Keratinocyte (primary cell): ENCODE data around the gene PARD3. TPM values are rescaled to one million over a fixed set of nuclear protein-coding genes. Genes with fewer than 3 reads are reported as not detected.

Source experiments
- DNase-seq: peaks from one replicate; pipeline ENCODE4 v3.0.0-alpha.2; 2011; ENCODE audit warnings: low read depth, missing footprints, low spot score
- FAIRE-seq: peaks from 2 replicates; lab custom pipeline; 2011; peaks lifted over from hg19 to GRCh38; lab: Jason Lieb, UNC
- H2AFZ ChIP-seq: 2 replicates; pipeline ENCODE4 v1.6.0; 2012; ENCODE audit warnings: low read length, control low read depth, inconsistent platforms; ENCODE audit not compliant: control insufficient read depth
- H3K27ac ChIP-seq: 2 replicates; pipeline ENCODE4 v1.5.1; 2011; ENCODE audit warnings: low read length; ENCODE audit not compliant: control insufficient read depth, insufficient read depth
- H3K27me3 ChIP-seq: 3 replicates; pipeline ENCODE4 v1.6.0; 2011; ENCODE audit warnings: low read length; ENCODE audit not compliant: control insufficient read depth, insufficient read depth; ENCODE audit errors: extremely low read depth
- H3K36me3 ChIP-seq, 2 experiments: 2 replicates in 1 of 2; 3 replicates in 1 of 2; pipeline ENCODE4 v1.5.1; 2011; ENCODE audit warnings: low read length in 2 of 2, mild to moderate bottlenecking in 1 of 2; ENCODE audit not compliant: control insufficient read depth in 2 of 2, insufficient read depth in 2 of 2; ENCODE audit errors: extremely low read depth in 1 of 2
- H3K4me1 ChIP-seq: 3 replicates; pipeline ENCODE4 v1.5.1; 2011; ENCODE audit warnings: low read length; ENCODE audit not compliant: control insufficient read depth, insufficient read depth; ENCODE audit errors: extremely low read depth
- H3K4me2 ChIP-seq: 3 replicates; pipeline ENCODE4 v1.6.0; 2011; ENCODE audit warnings: low read depth, low read length; ENCODE audit not compliant: control insufficient read depth, insufficient read depth; ENCODE audit errors: extremely low read depth
- H3K4me3 ChIP-seq, 3 experiments: fragments of 200-600 bp in 1 of 3; sonication (generic) in 1 of 3; 2 replicates in 2 of 3; 3 replicates in 1 of 3; pipeline ENCODE4 v1.5.1; 2011 to 2016; ENCODE audit warnings: low read length in 3 of 3, mild to moderate bottlenecking in 3 of 3, control low read depth in 2 of 3, inconsistent platforms in 1 of 3, low read depth in 1 of 3, mixed read lengths in 1 of 3, mixed run types in 1 of 3, moderate library complexity in 1 of 3; ENCODE audit not compliant: control insufficient read depth in 2 of 3, insufficient read depth in 2 of 3; ENCODE audit errors: extremely low read depth in 1 of 3
- H3K79me2 ChIP-seq: 2 replicates; pipeline ENCODE4 v1.6.0; 2012; ENCODE audit warnings: low read length; ENCODE audit not compliant: control insufficient read depth, insufficient read depth
- H3K9ac ChIP-seq: 3 replicates; pipeline ENCODE4 v1.6.0; 2011; ENCODE audit warnings: low read length; ENCODE audit not compliant: control insufficient read depth, insufficient read depth; ENCODE audit errors: extremely low read depth
- H3K9me1 ChIP-seq: 3 replicates; pipeline ENCODE4 v1.6.0; 2011; ENCODE audit warnings: low read length; ENCODE audit not compliant: control insufficient read depth, insufficient read depth; ENCODE audit errors: extremely low read depth
- H3K9me3 ChIP-seq: 2 replicates; pipeline ENCODE4 v1.5.1; 2012; ENCODE audit warnings: low read depth, low read length; ENCODE audit not compliant: control insufficient read depth
- H4K20me1 ChIP-seq: 3 replicates; pipeline ENCODE4 v1.6.0; 2011; ENCODE audit warnings: low read length; ENCODE audit not compliant: control insufficient read depth, insufficient read depth; ENCODE audit errors: extremely low read depth
- CTCF ChIP-seq, 3 experiments: IDR thresholded peaks in 1 of 3; conservative IDR thresholded peaks in 1 of 3; optimal IDR thresholded peaks in 1 of 3; 2 replicates in 2 of 3; 3 replicates in 1 of 3; pipeline versions ENCODE3 to v1.5.1; 2011; ENCODE audit warnings: low read length in 3 of 3, mild to moderate bottlenecking in 3 of 3, moderate library complexity in 2 of 3, control low read depth in 1 of 3, inconsistent platforms in 1 of 3; ENCODE audit not compliant: insufficient read depth in 2 of 3; ENCODE audit errors: extremely low read depth in 1 of 3
- EZH2 ChIP-seq: IDR thresholded peaks from one replicate; pipeline ENCODE4 v1.6.1; 2012; ENCODE audit warnings: inconsistent platforms, mild to moderate bottlenecking, low read length, moderate library complexity
- dilution Hi-C: fragments of 300-500 bp; cut with MboI; formaldehyde crosslinking; loops from one replicate; pipeline ENCODE4 v1.7.0; 2020; ENCODE audit warnings: low sequenced_read_pairs; ENCODE audit not compliant: extremely low pct_ligation_motif_present
- polyA plus RNA-seq, 5 experiments: library from polyadenylated mRNA; depleted of rRNA in 3 of 5; stranded (reverse) in 3 of 5; stranded (forward) in 1 of 5; unstranded in 1 of 5; fragments of >200 nt; gene quantifications; 1 replicate in 1 of 5; 2 replicates in 3 of 5; 3 replicates in 1 of 5; pipeline versions ENCODE4 v1.2.1 to v1.2.3, GENCODE V29; 2011 to 2012; ENCODE audit warnings: missing spikeins in 2 of 5, low read depth in 1 of 5, low replicate concordance in 1 of 5

The PARD3 gene
- polyA plus RNA-seq, 1 donor (not counting 4 experiments of a cell fraction or from before 2014, with no cell fraction given) = 46.4 TPM

DNA sequence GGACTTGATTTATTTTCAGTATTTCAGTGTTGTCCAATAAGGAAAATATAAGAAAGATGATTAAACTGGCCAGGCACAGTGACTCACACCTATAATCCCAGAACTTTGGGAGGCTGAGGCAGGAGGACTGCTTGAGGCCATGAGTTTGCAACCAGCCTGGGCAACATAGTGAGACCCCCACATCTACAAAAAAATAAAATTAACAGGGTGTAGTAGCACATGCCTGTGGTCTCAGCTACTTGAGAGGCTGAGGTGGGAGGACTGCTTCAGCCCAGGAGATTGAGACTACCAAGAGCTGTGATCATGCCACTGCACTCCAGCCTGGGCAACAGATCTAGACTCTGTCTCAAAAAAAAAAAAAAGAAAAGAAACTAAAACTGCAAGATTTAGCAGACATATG is 138.0 kb downstream of the PARD3 start:
- no peak overlapping the region for H3K27ac ChIP-seq
- no peak overlapping the region for H2AFZ ChIP-seq
- H4K20me1 ChIP-seq = no peaks in the 10 kb centered on the region
- dilution Hi-C loops = no loop called here
- H3K9ac ChIP-seq = no peak overlapping the region
- no peak overlapping the region for H3K4me2 ChIP-seq
- no peaks in the 10 kb centered on the region for H3K4me1 ChIP-seq
- no peaks in the 10 kb centered on the region for H3K9me3 ChIP-seq
- H3K79me2 ChIP-seq = peaks cover 41% of the 10 kb centered on the region
- TF ChIP-seq CTCF (optimal IDR thresholded peaks at IDR 0.05 in 1 of 3, IDR thresholded peaks at IDR 0.05 in 1 of 3, conservative IDR thresholded peaks at IDR 0.05 in 1 of 3; ENCODE audit: extremely low read depth in 1 of 3, insufficient read depth in 2 of 3, low read length in 3 of 3) (no peak), EZH2 (no peak)
- FAIRE-seq (no peak), DNase-seq (no peak)
- peaks cover 0 to 3% of the 10 kb centered on the region in 2 experiments for H3K36me3 ChIP-seq
- no peak overlapping the region for H3K4me3 ChIP-seq
- no peaks in the 10 kb centered on the region for H3K27me3 ChIP-seq
- peaks cover 2% of the 10 kb centered on the region for H3K9me1 ChIP-seq

GRCh38 chr10:34674176-34674575 is 140.9 kb downstream of the PARD3 start:
- H3K27ac ChIP-seq = no peak overlapping the region
- H3K9ac ChIP-seq = no peak overlapping the region
- H3K4me1 ChIP-seq = no peaks in the 10 kb centered on the region
- peaks cover 0 to 5% of the 10 kb centered on the region in 2 experiments for H3K36me3 ChIP-seq
- dilution Hi-C loops = no loop called here
- no peaks in the 10 kb centered on the region for H4K20me1 ChIP-seq
- H3K4me3 ChIP-seq = no peak overlapping the region
- no peak overlapping the region for H2AFZ ChIP-seq
- H3K27me3 ChIP-seq = no peaks in the 10 kb centered on the region
- FAIRE-seq (no peak), DNase-seq (no peak)
- no peak overlapping the region for H3K4me2 ChIP-seq
- no peaks in the 10 kb centered on the region for H3K9me3 ChIP-seq
- peaks cover 50% of the 10 kb centered on the region for H3K79me2 ChIP-seq
- H3K9me1 ChIP-seq = peaks cover 2% of the 10 kb centered on the region
- TF ChIP-seq EZH2 (no peak), CTCF (optimal IDR thresholded peaks at IDR 0.05 in 1 of 3, IDR thresholded peaks at IDR 0.05 in 1 of 3, conservative IDR thresholded peaks at IDR 0.05 in 1 of 3; ENCODE audit: extremely low read depth in 1 of 3, insufficient read depth in 2 of 3, low read length in 3 of 3) (no peak)
